HEK293 (cell line): Measurements from ENCODE around the gene DDX24.
A peak's percentile ranks its signal among the peaks of the same experiment; 100 is the strongest.

Experiments
- CTCF ChIA-PET: fragments of 350-600 bp; formaldehyde crosslinking; extraction: SDS; loops from one replicate; lab custom pipeline; 2021; ENCODE audit warnings: antibody characterized with exemption; lab: Yijun Ruan, JAX
- POLR2A ChIA-PET: fragments of 300-600 bp; formaldehyde crosslinking; extraction: SDS; loops from one replicate; lab custom pipeline; 2020; ENCODE audit warnings: antibody characterized with exemption, inconsistent platforms; lab: Yijun Ruan, JAX
- H3K27ac ChIP-seq: fragments of 200-500 bp; sonication (Bioruptor generic); 2 replicates; pipeline ENCODE4 v1.5.1; 2014; ENCODE audit warnings: low read depth, low read length, control low read depth, inconsistent platforms; ENCODE audit errors: extremely low read depth
- H3K36me3 ChIP-seq, 2 experiments: fragments of 200-500 bp in 1 of 2; sonication (Bioruptor generic) in 1 of 2; 1 replicate in 1 of 2; 2 replicates in 1 of 2; pipeline ENCODE4 v1.5.1; 2014 to 2017; ENCODE audit warnings: inconsistent platforms in 2 of 2, low read length in 2 of 2; ENCODE audit not compliant: control insufficient read depth in 2 of 2, insufficient read depth in 1 of 2
- H3K4me1 ChIP-seq: fragments of 200-500 bp; sonication (Bioruptor generic); 2 replicates; pipeline ENCODE4 v1.5.1; 2014; ENCODE audit warnings: mild to moderate bottlenecking, low read length, inconsistent platforms; ENCODE audit not compliant: control insufficient read depth, insufficient read depth
- H3K4me3 ChIP-seq: 2 replicates; pipeline ENCODE4 v1.5.1; 2011; ENCODE audit warnings: low read depth, mild to moderate bottlenecking, control low read depth, low read length, moderate library complexity
- H3K9me3 ChIP-seq: fragments of 200-500 bp; sonication (Bioruptor generic); 2 replicates; pipeline ENCODE4 v1.5.1; 2014; ENCODE audit warnings: low read depth, low read length, inconsistent platforms; ENCODE audit not compliant: control insufficient read depth, insufficient read depth
- AEBP2 ChIP-seq: fragments of 450-650 bp; formaldehyde crosslinking; IDR thresholded peaks from 2 replicates; pipeline ENCODE4 v1.5.1; 2016; ENCODE audit warnings: missing biosample characterization, missing genetic modification characterization, borderline replicate concordance
- EGR2 ChIP-seq: fragments of 450-650 bp; formaldehyde crosslinking; IDR thresholded peaks from 2 replicates; pipeline ENCODE4 v1.5.1; 2016; ENCODE audit warnings: low read depth, missing biosample characterization, missing genetic modification characterization
- KLF1 ChIP-seq: fragments of 450-650 bp; formaldehyde crosslinking; IDR thresholded peaks from 2 replicates; pipeline ENCODE4 v1.5.1; 2016; ENCODE audit warnings: missing biosample characterization, missing genetic modification characterization
- KLF10 ChIP-seq: fragments of 450-650 bp; IDR thresholded peaks from 2 replicates; pipeline ENCODE4 v1.5.1; 2018; ENCODE audit warnings: missing biosample characterization, mild to moderate bottlenecking, missing genetic modification characterization
- KLF16 ChIP-seq: fragments of 450-650 bp; formaldehyde crosslinking; IDR thresholded peaks from 2 replicates; pipeline ENCODE4 v1.5.1; 2017; ENCODE audit warnings: missing biosample characterization, missing genetic modification characterization
- KLF9 ChIP-seq: fragments of 450-650 bp; formaldehyde crosslinking; IDR thresholded peaks from 2 replicates; pipeline ENCODE4 v1.5.1; 2016; ENCODE audit warnings: missing biosample characterization, missing genetic modification characterization, low read depth
- PRDM10 ChIP-seq: fragments of 450-650 bp; formaldehyde crosslinking; IDR thresholded peaks from 2 replicates; pipeline ENCODE4 v1.5.1; 2016; ENCODE audit warnings: missing biosample characterization, missing genetic modification characterization
- REPIN1 ChIP-seq: fragments of 450-650 bp; formaldehyde crosslinking; IDR thresholded peaks from 2 replicates; pipeline ENCODE4 v1.5.1; 2017; ENCODE audit warnings: missing biosample characterization, missing genetic modification characterization, low read depth
- SP2 ChIP-seq: fragments of 450-650 bp; formaldehyde crosslinking; IDR thresholded peaks from 2 replicates; pipeline ENCODE4 v1.5.1; 2016; ENCODE audit warnings: missing biosample characterization, missing genetic modification characterization
- SP3 ChIP-seq: fragments of 450-650 bp; formaldehyde crosslinking; IDR thresholded peaks from 2 replicates; pipeline ENCODE4 v1.5.1; 2016; ENCODE audit warnings: missing biosample characterization, missing genetic modification characterization
- ZBTB11 ChIP-seq: fragments of 450-650 bp; formaldehyde crosslinking; conservative IDR thresholded peaks from 2 replicates; pipeline ENCODE4 v1.5.1; 2016; ENCODE audit warnings: low read depth, missing biosample characterization, missing genetic modification characterization
- ZFHX2 ChIP-seq: fragments of 450-650 bp; formaldehyde crosslinking; conservative IDR thresholded peaks from 2 replicates; pipeline ENCODE4 v1.5.1; 2016; ENCODE audit warnings: missing biosample characterization, missing genetic modification characterization
- ZFP3 ChIP-seq: fragments of 450-650 bp; formaldehyde crosslinking; IDR thresholded peaks from 2 replicates; pipeline ENCODE4 v1.5.1; 2016; ENCODE audit warnings: low read depth, missing biosample characterization, missing genetic modification characterization
- ZNF133 ChIP-seq: fragments of 450-650 bp; formaldehyde crosslinking; IDR thresholded peaks from 2 replicates; pipeline ENCODE4 v1.5.1; 2016; ENCODE audit warnings: missing biosample characterization, missing genetic modification characterization
- ZNF155 ChIP-seq: fragments of 450-650 bp; formaldehyde crosslinking; IDR thresholded peaks from 2 replicates; pipeline ENCODE4 v1.5.1; 2016; ENCODE audit warnings: missing biosample characterization, missing genetic modification characterization
- ZNF335 ChIP-seq: fragments of 450-650 bp; formaldehyde crosslinking; conservative IDR thresholded peaks from 2 replicates; pipeline ENCODE4 v1.5.1; 2016; ENCODE audit warnings: missing biosample characterization, missing genetic modification characterization
- ZNF37A ChIP-seq: fragments of 450-650 bp; IDR thresholded peaks from 2 replicates; pipeline ENCODE4 v1.5.1; 2018; ENCODE audit warnings: missing biosample characterization, missing genetic modification characterization
- ZNF501 ChIP-seq: fragments of 450-650 bp; formaldehyde crosslinking; IDR thresholded peaks from 2 replicates; pipeline ENCODE4 v1.5.1; 2016; ENCODE audit warnings: missing biosample characterization, missing genetic modification characterization
- ZNF510 ChIP-seq: fragments of 450-650 bp; formaldehyde crosslinking; IDR thresholded peaks from 2 replicates; pipeline ENCODE4 v1.5.1; 2018; ENCODE audit warnings: mild to moderate bottlenecking, missing genetic modification characterization, missing biosample characterization; ENCODE audit not compliant: insufficient replicate concordance
- ZNF529 ChIP-seq: fragments of 450-650 bp; formaldehyde crosslinking; IDR thresholded peaks from 2 replicates; pipeline ENCODE4 v1.5.1; 2017; ENCODE audit warnings: missing genetic modification characterization, missing biosample characterization; ENCODE audit not compliant: insufficient replicate concordance
- ZNF626 ChIP-seq: fragments of 450-650 bp; sonication (Bioruptor Pico); formaldehyde crosslinking; IDR thresholded peaks from 2 replicates; pipeline ENCODE4 v1.5.1; 2018; ENCODE audit warnings: missing biosample characterization, missing genetic modification characterization, inconsistent platforms
- TF ChIP-seq, protein P1 (sequence below): fragments of 450-650 bp; formaldehyde crosslinking; IDR thresholded peaks from 2 replicates; pipeline ENCODE4 v1.5.1; 2017; ENCODE audit warnings: missing biosample characterization, missing genetic modification characterization
- TF ChIP-seq, protein P2 (sequence below): sonication (generic); formaldehyde crosslinking; IDR thresholded peaks from 2 replicates; pipeline ENCODE4 v1.8.1; 2022; ENCODE audit warnings: mild to moderate bottlenecking, moderate library complexity, missing genetic modification reagents
- TF ChIP-seq, protein P3 (sequence below): fragments of 450-650 bp; formaldehyde crosslinking; IDR thresholded peaks from 2 replicates; pipeline ENCODE4 v1.5.1; 2016; ENCODE audit warnings: missing biosample characterization, missing genetic modification characterization

The DDX24 gene

GRCh38 chr14:94129758-94130414 lies 48.9 kb upstream of the DDX24 start:
- peak overlapping the region; percentile 37; the same call in 1 of the 2 replicates for H3K27ac ChIP-seq
- no peaks in the 10 kb centered on the region for H3K9me3 ChIP-seq
- no peaks in the 10 kb centered on the region for H3K36me3 ChIP-seq
- ChIA-PET CTCF (interaction anchor here (0.6 to 2.6 kb wide), 8 partner anchors 8 to 1020 kb away, joined by 3 to 15 read pairs (median 4); no protein-coding TSS in a partner anchor), POLR2A (interaction anchor here (2.4 kb wide), 1 partner anchor 49 kb away, joined by 10 read pairs; the partner anchor contains the start of genes DDX24 and IFI27L1)
- peaks cover 3% of the 10 kb centered on the region; the same call in 1 of the 2 replicates for H3K4me1 ChIP-seq
- peak overlapping the region; percentile 48 for H3K4me3 ChIP-seq
- TF ChIP-seq ZNF626 (tag by site-specific recombination) (no peak), ZFP3 (no peak), ZNF510 (no peak), REPIN1 (no peak), SP3 (tag by site-specific recombination) (peak; percentile 79), SP2 (peak; percentile 48), ZBTB11 (tag by site-specific recombination) (no peak), KLF9 (tag by site-specific recombination) (peak; percentile 84), AEBP2 (tag by site-specific recombination) (no peak), ZNF37A (tag by site-specific recombination) (no peak), EGR2 (tag by site-specific recombination) (peak; percentile 53), ZNF529 (tag by site-specific recombination) (no peak), KLF16 (peak; percentile 27; the same call in 1 of the 2 replicates), PRDM10 (tag by site-specific recombination) (peak; percentile 83), ZNF335 (tag by site-specific recombination) (peak; percentile 95), KLF1 (tag by site-specific recombination) (peak; percentile 14; the same call in 1 of the 2 replicates), ZFHX2 (tag by site-specific recombination) (peak; percentile 77), ZNF155 (tag by site-specific recombination) (no peak), ZNF133 (no peak), ZNF501 (no peak), KLF10 (tag by site-specific recombination) (peak; percentile 43; the same call in 1 of the 2 replicates)
- TF ChIP-seq, protein P1, sequence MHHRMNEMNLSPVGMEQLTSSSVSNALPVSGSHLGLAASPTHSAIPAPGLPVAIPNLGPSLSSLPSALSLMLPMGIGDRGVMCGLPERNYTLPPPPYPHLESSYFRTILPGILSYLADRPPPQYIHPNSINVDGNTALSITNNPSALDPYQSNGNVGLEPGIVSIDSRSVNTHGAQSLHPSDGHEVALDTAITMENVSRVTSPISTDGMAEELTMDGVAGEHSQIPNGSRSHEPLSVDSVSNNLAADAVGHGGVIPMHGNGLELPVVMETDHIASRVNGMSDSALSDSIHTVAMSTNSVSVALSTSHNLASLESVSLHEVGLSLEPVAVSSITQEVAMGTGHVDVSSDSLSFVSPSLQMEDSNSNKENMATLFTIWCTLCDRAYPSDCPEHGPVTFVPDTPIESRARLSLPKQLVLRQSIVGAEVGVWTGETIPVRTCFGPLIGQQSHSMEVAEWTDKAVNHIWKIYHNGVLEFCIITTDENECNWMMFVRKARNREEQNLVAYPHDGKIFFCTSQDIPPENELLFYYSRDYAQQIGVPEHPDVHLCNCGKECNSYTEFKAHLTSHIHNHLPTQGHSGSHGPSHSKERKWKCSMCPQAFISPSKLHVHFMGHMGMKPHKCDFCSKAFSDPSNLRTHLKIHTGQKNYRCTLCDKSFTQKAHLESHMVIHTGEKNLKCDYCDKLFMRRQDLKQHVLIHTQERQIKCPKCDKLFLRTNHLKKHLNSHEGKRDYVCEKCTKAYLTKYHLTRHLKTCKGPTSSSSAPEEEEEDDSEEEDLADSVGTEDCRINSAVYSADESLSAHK (tag by site-specific recombination): no peak
- TF ChIP-seq, protein P2, sequence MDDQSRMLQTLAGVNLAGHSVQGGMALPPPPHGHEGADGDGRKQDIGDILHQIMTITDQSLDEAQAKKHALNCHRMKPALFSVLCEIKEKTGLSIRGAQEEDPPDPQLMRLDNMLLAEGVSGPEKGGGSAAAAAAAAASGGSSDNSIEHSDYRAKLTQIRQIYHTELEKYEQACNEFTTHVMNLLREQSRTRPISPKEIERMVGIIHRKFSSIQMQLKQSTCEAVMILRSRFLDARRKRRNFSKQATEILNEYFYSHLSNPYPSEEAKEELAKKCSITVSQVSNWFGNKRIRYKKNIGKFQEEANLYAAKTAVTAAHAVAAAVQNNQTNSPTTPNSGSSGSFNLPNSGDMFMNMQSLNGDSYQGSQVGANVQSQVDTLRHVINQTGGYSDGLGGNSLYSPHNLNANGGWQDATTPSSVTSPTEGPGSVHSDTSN (CRISPR knock-in tag): no peak
- TF ChIP-seq, protein P3, sequence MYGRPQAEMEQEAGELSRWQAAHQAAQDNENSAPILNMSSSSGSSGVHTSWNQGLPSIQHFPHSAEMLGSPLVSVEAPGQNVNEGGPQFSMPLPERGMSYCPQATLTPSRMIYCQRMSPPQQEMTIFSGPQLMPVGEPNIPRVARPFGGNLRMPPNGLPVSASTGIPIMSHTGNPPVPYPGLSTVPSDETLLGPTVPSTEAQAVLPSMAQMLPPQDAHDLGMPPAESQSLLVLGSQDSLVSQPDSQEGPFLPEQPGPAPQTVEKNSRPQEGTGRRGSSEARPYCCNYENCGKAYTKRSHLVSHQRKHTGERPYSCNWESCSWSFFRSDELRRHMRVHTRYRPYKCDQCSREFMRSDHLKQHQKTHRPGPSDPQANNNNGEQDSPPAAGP (tag by site-specific recombination): no peak
